ENCODE results near the gene FNDC1. TPM values are rescaled to one million over a fixed set of nuclear protein-coding genes. Genes with fewer than 3 reads are reported as not detected.
"Not testable (repeated sequence)": the region's sequence is repeated elsewhere in the genome, so short reads cannot be mapped to it uniquely, and the experiment has no call there.

The FNDC1 gene
- total RNA-seq, 1 experiment from 2014 or later, result 0.23 TPM

DNA sequence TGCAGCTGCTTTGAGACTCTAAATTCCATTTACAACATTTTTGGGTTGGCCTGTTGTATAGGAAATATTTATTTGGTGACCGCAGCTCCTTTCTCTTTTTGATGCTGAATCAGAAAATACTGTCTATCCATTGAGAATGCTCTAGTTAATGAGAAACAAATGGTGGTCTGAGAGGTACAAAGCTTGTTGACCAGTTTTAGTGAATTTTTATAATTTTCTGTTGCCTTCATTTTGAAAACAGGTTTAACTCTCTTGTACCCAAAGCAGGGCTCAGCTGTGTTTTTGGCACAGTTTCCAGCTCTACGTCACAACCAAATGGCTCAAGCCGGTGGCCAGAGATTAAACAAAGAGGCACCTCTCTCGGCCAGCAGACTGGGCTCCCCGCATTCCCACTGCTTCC lies 113.2 kb downstream of the FNDC1 start:
- in situ Hi-C loops (cut with HindIII; ENCODE audit: low pct_unique_long_range_greater_than_20kb, low sequenced_read_pairs) (no loop called here), intact Hi-C loops (cut with micrococcal nuclease; ENCODE audit: unreplicated experiment) (no loop called here)
- no TSS peak for BruUV-seq (replicated peaks)
- POLR2A ChIA-PET, result no interaction called here
- Histone ChIP-seq H3K4me1 (ENCODE audit: control insufficient read depth, insufficient read depth, low read length) (no peaks in the 10 kb centered on the region), H3K27ac (ENCODE audit: low read length) (no peak overlapping the region), H3K27me3 (ENCODE audit: control insufficient read depth, insufficient read depth, low read length) (peaks cover 5% of the 10 kb centered on the region), H3K4me3 (ENCODE audit: low read depth in 2 of 2, low read length in 2 of 2) (no peak overlapping the region), H3K36me3 (ENCODE audit: control insufficient read depth, insufficient read depth, low read length) (no peaks in the 10 kb centered on the region), H3K9me3 (ENCODE audit: control insufficient read depth, insufficient read depth, low read depth, low read length) (no peaks in the 10 kb centered on the region)
- CTCF ChIA-PET, result interaction anchor here (0.5 kb wide), 1 partner anchor 363 kb away, joined by 5 read pairs; no protein-coding TSS in a partner anchor
- TF ChIP-seq POLR2AphosphoS5 (IDR thresholded peaks at IDR 0.05; ENCODE audit: low read depth, low read length) (no peak), SIN3A (IDR thresholded peaks at IDR 0.05; ENCODE audit: borderline replicate concordance, insufficient read depth, low read depth, low read length) (no peak), TCF7L2 (IDR thresholded peaks at IDR 0.05; ENCODE audit: low read depth, low read length) (no peak)
- TF ChIP-seq, protein P1, sequence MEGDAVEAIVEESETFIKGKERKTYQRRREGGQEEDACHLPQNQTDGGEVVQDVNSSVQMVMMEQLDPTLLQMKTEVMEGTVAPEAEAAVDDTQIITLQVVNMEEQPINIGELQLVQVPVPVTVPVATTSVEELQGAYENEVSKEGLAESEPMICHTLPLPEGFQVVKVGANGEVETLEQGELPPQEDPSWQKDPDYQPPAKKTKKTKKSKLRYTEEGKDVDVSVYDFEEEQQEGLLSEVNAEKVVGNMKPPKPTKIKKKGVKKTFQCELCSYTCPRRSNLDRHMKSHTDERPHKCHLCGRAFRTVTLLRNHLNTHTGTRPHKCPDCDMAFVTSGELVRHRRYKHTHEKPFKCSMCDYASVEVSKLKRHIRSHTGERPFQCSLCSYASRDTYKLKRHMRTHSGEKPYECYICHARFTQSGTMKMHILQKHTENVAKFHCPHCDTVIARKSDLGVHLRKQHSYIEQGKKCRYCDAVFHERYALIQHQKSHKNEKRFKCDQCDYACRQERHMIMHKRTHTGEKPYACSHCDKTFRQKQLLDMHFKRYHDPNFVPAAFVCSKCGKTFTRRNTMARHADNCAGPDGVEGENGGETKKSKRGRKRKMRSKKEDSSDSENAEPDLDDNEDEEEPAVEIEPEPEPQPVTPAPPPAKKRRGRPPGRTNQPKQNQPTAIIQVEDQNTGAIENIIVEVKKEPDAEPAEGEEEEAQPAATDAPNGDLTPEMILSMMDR (IDR thresholded peaks at IDR 0.05), result no peak
- TF ChIP-seq, protein P2, sequence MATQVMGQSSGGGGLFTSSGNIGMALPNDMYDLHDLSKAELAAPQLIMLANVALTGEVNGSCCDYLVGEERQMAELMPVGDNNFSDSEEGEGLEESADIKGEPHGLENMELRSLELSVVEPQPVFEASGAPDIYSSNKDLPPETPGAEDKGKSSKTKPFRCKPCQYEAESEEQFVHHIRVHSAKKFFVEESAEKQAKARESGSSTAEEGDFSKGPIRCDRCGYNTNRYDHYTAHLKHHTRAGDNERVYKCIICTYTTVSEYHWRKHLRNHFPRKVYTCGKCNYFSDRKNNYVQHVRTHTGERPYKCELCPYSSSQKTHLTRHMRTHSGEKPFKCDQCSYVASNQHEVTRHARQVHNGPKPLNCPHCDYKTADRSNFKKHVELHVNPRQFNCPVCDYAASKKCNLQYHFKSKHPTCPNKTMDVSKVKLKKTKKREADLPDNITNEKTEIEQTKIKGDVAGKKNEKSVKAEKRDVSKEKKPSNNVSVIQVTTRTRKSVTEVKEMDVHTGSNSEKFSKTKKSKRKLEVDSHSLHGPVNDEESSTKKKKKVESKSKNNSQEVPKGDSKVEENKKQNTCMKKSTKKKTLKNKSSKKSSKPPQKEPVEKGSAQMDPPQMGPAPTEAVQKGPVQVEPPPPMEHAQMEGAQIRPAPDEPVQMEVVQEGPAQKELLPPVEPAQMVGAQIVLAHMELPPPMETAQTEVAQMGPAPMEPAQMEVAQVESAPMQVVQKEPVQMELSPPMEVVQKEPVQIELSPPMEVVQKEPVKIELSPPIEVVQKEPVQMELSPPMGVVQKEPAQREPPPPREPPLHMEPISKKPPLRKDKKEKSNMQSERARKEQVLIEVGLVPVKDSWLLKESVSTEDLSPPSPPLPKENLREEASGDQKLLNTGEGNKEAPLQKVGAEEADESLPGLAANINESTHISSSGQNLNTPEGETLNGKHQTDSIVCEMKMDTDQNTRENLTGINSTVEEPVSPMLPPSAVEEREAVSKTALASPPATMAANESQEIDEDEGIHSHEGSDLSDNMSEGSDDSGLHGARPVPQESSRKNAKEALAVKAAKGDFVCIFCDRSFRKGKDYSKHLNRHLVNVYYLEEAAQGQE (IDR thresholded peaks at IDR 0.05; ENCODE audit: insufficient read depth in 1 of 2, low read depth in 2 of 2, low read length in 1 of 2), result no peak
- DNase-seq (ENCODE audit: low read depth, low spot score) (no peak), ATAC-seq (no peak)

DNA sequence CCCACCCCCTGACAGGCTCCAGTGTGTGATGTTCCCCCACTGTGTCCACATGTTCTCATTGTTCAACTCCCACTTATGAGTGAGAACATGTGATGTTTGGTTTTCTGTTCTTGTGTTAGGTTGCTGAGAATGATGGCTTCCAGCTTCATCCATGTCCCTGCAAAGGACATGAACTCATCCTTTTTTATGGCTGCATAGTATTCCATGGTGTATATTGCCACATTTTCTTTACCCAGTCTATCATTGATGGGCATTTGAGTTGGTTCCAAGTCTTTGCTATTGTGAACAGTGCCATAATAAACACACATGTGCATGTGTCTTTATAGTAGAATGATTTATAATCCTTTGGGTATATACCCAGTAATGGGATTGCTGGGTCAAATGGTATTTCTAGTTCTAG lies 115.5 kb downstream of the FNDC1 start:
- H3K4me1 ChIP-seq (ENCODE audit: control insufficient read depth, insufficient read depth, low read length); intact Hi-C loops (cut with micrococcal nuclease; ENCODE audit: unreplicated experiment); H3K36me3 ChIP-seq (ENCODE audit: control insufficient read depth, insufficient read depth, low read length); H3K4me3 ChIP-seq (ENCODE audit: low read depth in 2 of 2, low read length in 2 of 2); H3K27ac ChIP-seq (ENCODE audit: low read length); CTCF ChIA-PET; ATAC-seq; in situ Hi-C loops (cut with HindIII; ENCODE audit: low pct_unique_long_range_greater_than_20kb, low sequenced_read_pairs); H3K9me3 ChIP-seq (ENCODE audit: control insufficient read depth, insufficient read depth, low read depth, low read length); POLR2A ChIA-PET; BruUV-seq (replicated peaks); DNase-seq (ENCODE audit: low read depth, low spot score); H3K27me3 ChIP-seq (ENCODE audit: control insufficient read depth, insufficient read depth, low read length): not testable (repeated sequence)

DNA sequence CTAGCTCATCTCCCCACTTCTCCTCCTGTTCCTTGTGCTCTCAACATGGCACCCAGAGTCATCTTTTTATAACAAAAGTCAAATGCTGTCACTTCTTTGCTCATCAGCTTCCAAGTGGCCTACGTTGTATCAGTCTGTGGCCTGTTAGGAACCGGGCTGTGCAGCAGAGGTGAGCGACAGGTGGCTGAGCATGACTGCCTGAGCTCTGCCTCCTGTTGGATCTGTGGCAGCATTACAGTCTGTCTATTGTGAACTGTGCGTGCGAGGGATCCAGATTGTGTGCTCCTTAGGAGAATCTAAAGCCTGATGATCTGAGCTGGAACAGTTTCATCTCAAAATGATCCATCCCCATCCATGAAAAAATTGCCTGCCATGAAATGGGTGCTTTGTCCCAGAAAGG lies 129.6 kb downstream of the FNDC1 start:
- ATAC-seq (no peak), DNase-seq (ENCODE audit: low read depth, low spot score) (no peak)
- TF ChIP-seq, protein P2 (IDR thresholded peaks at IDR 0.05; ENCODE audit: insufficient read depth in 1 of 2, low read depth in 2 of 2, low read length in 1 of 2), result no peak
- no peak for TF ChIP-seq SIN3A (IDR thresholded peaks at IDR 0.05; ENCODE audit: borderline replicate concordance, insufficient read depth, low read depth, low read length)
- no peak for TF ChIP-seq TCF7L2 (IDR thresholded peaks at IDR 0.05; ENCODE audit: low read depth, low read length)
- TF ChIP-seq, protein P1 (IDR thresholded peaks at IDR 0.05), result no peak
- no peak for TF ChIP-seq POLR2AphosphoS5 (IDR thresholded peaks at IDR 0.05; ENCODE audit: low read depth, low read length)
- H3K27me3 ChIP-seq (ENCODE audit: control insufficient read depth, insufficient read depth, low read length), result peaks cover 26% of the 10 kb centered on the region
- no peaks in the 10 kb centered on the region for H3K36me3 ChIP-seq (ENCODE audit: control insufficient read depth, insufficient read depth, low read length)
- H3K4me1 ChIP-seq (ENCODE audit: control insufficient read depth, insufficient read depth, low read length), result no peaks in the 10 kb centered on the region
- ChIA-PET CTCF (no interaction called here), POLR2A (no interaction called here)
- in situ Hi-C loops (cut with HindIII; ENCODE audit: low pct_unique_long_range_greater_than_20kb, low sequenced_read_pairs), result no loop called here
- H3K27ac ChIP-seq (ENCODE audit: low read length), result no peak overlapping the region
- H3K4me3 ChIP-seq (ENCODE audit: low read depth in 2 of 2, low read length in 2 of 2), result no peak overlapping the region
- no TSS peak for BruUV-seq (replicated peaks)
- intact Hi-C loops (cut with micrococcal nuclease; ENCODE audit: unreplicated experiment), result no loop called here
- no peaks in the 10 kb centered on the region for H3K9me3 ChIP-seq (ENCODE audit: control insufficient read depth, insufficient read depth, low read depth, low read length)
